Measurements from ENCODE around the gene PRODH2. TPM values are rescaled to one million over a fixed set of nuclear protein-coding genes. Genes with fewer than 3 reads are reported as not detected.
"Not testable (repeated sequence)": the region's sequence is repeated elsewhere in the genome, so short reads cannot be mapped to it uniquely, and the experiment has no call there.

PRODH2 gene
- total RNA-seq, 2 experiments from 2014 or later = not detected

GRCh38 chr19:35848486-35848885 is 35.8 kb upstream of the PRODH2 start:
- ATAC-seq (ENCODE audit: low read depth) = no peak
- Mint-ChIP-seq H3K36me3 (no peaks in the 10 kb centered on the region), H3K9me3 (no peaks in the 10 kb centered on the region), H3K4me1 (peaks cover 11% of the 10 kb centered on the region), H3K27me3 (peaks cover 67% of the 10 kb centered on the region), H3K4me3 (no peak overlapping the region), H3K27ac (no peak overlapping the region)
- DNase-seq = no peak
- POLR2A ChIA-PET = no interaction called here

GRCh38 chr19:35847911-35848310 is 35.3 kb upstream of the PRODH2 start:
- Mint-ChIP-seq H3K4me1 (peaks cover 11% of the 10 kb centered on the region), H3K36me3 (no peaks in the 10 kb centered on the region), H3K4me3 (no peak overlapping the region), H3K27me3 (peaks cover 69% of the 10 kb centered on the region), H3K27ac (no peak overlapping the region), H3K9me3 (peaks cover under 1% of the 10 kb centered on the region)
- DNase-seq (no peak), ATAC-seq (ENCODE audit: low read depth) (no peak)
- POLR2A ChIA-PET = no interaction called here

DNA sequence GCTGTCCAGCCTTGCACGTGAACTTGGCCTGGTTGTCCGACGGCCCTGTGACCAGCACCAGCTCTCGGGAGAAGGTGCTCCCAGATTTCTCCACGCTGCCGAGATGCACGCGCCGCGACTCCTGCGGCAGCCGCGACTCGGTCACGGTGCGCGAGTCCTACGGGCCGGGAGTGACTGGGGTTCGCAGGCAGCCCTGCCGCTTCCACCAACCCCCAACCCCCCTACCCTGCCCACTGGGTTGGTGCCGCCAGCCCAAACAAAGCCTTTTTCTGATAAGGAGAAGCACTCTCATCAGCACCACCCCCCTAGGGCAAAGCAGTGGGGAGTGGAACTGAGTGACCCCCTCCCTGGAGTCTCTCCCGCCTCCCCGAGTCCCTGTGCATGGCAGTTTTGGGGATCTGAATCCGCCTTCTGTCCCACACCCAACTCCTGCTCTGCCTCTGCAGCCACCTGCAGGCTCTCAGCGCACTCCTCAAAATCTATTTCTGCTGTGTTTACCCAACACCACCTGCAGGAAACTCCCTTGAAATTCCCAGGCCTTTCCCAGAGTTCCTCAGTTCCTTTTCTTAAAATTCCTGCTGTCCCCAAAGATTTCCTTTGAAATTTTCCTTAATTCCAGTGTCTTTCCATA is 33.5 kb upstream of the PRODH2 start:
- ATAC-seq (ENCODE audit: low read depth) = peak; percentile 30

GRCh38 chr19:35845215-35846037 is 32.8 kb upstream of the PRODH2 start:
- no peaks in the 10 kb centered on the region for H3K36me3 Mint-ChIP-seq
- POLR2A ChIA-PET = no interaction called here
- peaks cover 4% of the 10 kb centered on the region for H3K9me3 Mint-ChIP-seq
- ATAC-seq (ENCODE audit: low read depth) = peak; percentile 40
- peaks cover 8% of the 10 kb centered on the region for H3K4me1 Mint-ChIP-seq
- H3K27ac Mint-ChIP-seq = no peak overlapping the region
- peak overlapping the region; percentile 71 for H3K4me3 Mint-ChIP-seq
- peaks cover 63% of the 10 kb centered on the region for H3K27me3 Mint-ChIP-seq
- no peak for DNase-seq

More for the DNA sequence above, 33.5 kb upstream of the PRODH2 start:
- H3K4me3 Mint-ChIP-seq = peak overlapping the region; percentile 37
- H3K9me3 Mint-ChIP-seq = peaks cover 4% of the 10 kb centered on the region
- POLR2A ChIA-PET = no interaction called here
- H3K27ac Mint-ChIP-seq = no peak overlapping the region
- peaks cover 9% of the 10 kb centered on the region for H3K4me1 Mint-ChIP-seq
- no peak for DNase-seq
- no peaks in the 10 kb centered on the region for H3K36me3 Mint-ChIP-seq
- H3K27me3 Mint-ChIP-seq = peaks cover 63% of the 10 kb centered on the region

DNA sequence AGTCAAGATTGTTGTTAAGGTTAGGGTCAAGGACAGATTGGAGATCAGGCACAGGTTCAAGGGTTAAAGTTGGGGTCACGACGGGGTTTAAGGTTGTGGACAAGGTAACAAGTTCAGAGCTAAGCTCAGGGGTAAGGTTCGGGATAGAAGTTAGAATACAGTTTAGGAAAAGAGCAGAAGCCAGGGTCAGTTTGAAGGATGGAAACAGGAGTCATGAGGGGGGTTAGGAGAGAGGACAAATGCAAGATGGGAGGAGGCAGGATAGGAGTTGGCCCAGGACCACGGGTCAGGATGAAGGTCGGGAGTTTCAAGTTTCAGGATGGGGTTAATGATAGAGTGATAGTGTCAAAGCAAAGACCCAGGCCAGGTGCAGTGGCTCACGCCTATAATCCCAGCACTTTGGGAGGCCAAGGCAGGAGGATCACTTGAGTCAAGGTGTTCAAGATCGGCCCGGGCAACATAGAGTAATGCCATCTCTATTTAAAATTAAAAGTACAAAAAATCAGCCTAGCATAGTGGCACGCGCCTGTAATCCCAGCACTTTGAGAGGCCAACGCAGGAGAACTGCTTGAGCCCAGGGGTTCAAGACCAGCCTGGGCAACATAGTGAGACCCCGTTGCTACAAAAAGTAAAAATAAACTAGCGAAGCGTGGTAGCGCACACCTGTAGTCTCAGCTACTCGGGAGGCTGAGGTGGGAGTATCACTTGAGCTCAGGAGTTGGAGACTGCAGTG is 32.0 kb upstream of the PRODH2 start:
- ATAC-seq (ENCODE audit: low read depth) (no peak), DNase-seq (no peak)
- POLR2A ChIA-PET = no interaction called here
- Mint-ChIP-seq H3K4me1 (peaks cover 8% of the 10 kb centered on the region), H3K27me3 (peaks cover 63% of the 10 kb centered on the region), H3K9me3 (peaks cover 4% of the 10 kb centered on the region), H3K27ac (no peak overlapping the region), H3K4me3 (peak overlapping the region; percentile 71), H3K36me3 (no peaks in the 10 kb centered on the region)

DNA sequence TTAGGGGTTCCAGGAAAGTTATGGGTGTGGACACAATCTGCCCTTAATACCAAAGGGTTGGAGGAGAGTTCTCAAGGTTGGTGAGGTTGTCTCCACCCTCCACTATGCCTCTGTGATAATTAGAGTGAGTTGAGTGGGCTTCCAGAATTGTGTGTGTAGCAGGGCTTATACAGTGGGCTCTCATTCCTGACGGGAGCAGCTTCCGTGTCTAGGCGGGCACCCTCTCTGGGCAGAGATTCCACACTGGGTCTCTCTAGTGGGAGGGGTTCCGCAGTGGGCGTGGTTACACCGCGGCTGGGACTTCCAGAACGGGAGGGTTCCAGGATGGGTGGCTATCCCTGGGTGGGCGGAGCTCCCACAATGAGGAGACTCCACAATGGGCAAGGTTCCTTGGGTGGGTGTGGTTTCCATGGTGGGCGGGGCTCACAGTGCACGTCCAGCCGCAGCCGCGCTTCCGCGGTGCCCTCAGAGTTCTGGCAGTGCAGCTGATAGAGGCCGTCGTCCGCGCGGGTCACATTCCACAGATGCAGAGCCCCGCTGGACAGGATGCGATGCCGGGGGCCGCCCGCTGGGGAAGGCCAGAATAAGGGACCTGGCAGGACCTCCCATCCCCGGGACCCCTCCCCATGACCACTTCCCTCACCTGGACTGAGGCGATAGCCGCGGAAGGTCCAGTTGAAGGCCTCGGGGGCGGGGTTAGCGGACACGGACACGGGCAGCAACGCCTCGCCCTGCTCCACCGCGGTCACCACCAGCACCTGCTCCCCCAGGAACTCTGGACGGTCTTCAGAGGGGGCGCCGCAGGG is 31.2 kb upstream of the PRODH2 start:
- H3K4me3 Mint-ChIP-seq = no peak overlapping the region

GRCh38 chr19:35842666-35843272 is 30.1 kb upstream of the PRODH2 start:
- Mint-ChIP-seq H3K27me3 (peaks cover 56% of the 10 kb centered on the region), H3K4me1 (peaks cover 8% of the 10 kb centered on the region), H3K36me3 (no peaks in the 10 kb centered on the region), H3K9me3 (peaks cover 4% of the 10 kb centered on the region), H3K4me3 (no peak overlapping the region), H3K27ac (no peak overlapping the region)
- POLR2A ChIA-PET = no interaction called here
- no peak for DNase-seq
- ATAC-seq (ENCODE audit: low read depth) = no peak

More for the DNA sequence above, 31.2 kb upstream of the PRODH2 start:
- POLR2A ChIA-PET = no interaction called here
- ATAC-seq (ENCODE audit: low read depth) = no peak
- DNase-seq = no peak
- no peak overlapping the region for H3K27ac Mint-ChIP-seq
- peaks cover 4% of the 10 kb centered on the region for H3K9me3 Mint-ChIP-seq
- peaks cover 58% of the 10 kb centered on the region for H3K27me3 Mint-ChIP-seq
- peaks cover 8% of the 10 kb centered on the region for H3K4me1 Mint-ChIP-seq
- H3K36me3 Mint-ChIP-seq = no peaks in the 10 kb centered on the region

DNA sequence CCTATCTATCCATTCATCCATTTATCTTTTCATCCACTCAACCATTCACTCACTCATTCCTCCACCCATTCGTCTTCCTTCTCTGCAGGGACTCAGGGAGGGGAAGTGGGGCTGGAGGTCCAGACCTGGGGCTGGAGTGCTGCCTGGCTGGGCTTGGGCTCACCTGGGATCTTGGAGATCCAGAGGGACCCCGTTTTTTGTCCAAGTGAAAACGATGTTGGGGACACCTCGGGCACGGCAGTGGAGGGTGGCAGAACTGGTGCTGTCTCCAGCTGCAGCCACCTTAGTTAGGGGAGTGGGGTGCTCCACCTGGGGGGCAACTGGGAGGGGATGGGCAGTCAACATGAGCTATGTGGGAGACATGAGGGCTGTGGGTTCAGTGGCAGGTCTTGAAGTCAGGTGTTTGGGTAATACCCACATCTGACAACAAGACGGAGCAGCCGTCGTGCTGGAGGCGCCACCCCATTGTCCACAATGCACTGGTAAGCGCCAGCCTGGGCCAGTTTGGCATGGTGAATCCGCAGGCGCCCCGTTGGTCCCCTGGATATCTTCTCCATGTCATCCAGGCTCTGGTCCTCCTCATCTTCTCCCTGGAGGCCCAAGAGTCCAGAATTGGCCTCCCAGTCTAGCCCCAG is 29.4 kb upstream of the PRODH2 start:
- ATAC-seq (ENCODE audit: low read depth) = no peak
- H3K36me3 Mint-ChIP-seq = no peaks in the 10 kb centered on the region
- peaks cover 4% of the 10 kb centered on the region for H3K9me3 Mint-ChIP-seq
- H3K27me3 Mint-ChIP-seq = peaks cover 54% of the 10 kb centered on the region
- peaks cover 8% of the 10 kb centered on the region for H3K4me1 Mint-ChIP-seq
- no peak for DNase-seq
- no peak overlapping the region for H3K27ac Mint-ChIP-seq
- POLR2A ChIA-PET = no interaction called here
- H3K4me3 Mint-ChIP-seq = no peak overlapping the region

DNA sequence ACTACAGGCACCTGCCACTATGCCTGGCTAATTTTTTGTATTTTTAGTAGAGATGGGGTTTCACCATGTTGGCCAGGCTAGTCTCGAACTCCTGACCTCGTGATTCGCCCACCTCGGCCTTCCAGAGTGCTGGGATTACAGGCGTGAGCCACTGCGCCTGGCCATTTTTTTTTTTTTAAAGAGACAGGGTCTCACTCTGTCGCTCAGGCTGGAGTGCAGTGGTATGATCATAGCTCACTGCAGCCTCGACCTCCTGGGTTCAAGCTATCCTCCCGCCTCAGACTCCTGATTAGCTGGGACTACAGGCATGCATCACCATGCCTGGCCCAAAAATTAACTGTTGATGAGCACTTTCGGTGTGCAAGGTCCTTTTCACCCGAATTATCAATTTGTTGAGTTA is 23.5 kb upstream of the PRODH2 start:
- POLR2A ChIA-PET = interaction anchor here (0.7 kb wide), 1 partner anchor 33 kb away, joined by 3 read pairs; no protein-coding TSS in a partner anchor
- H3K4me3 Mint-ChIP-seq; DNase-seq; H3K27ac Mint-ChIP-seq; H3K4me1 Mint-ChIP-seq; H3K9me3 Mint-ChIP-seq; H3K36me3 Mint-ChIP-seq; ATAC-seq (ENCODE audit: low read depth): not testable (repeated sequence)
- peaks cover 10% of the 10 kb centered on the region for H3K27me3 Mint-ChIP-seq

- H3K36me3 Mint-ChIP-seq = no peaks in the 10 kb centered on the region
- no peak overlapping the region for H3K4me3 Mint-ChIP-seq
- H3K27me3 Mint-ChIP-seq = peaks cover 10% of the 10 kb centered on the region
- ATAC-seq (ENCODE audit: low read depth) = no peak
- H3K4me1 Mint-ChIP-seq = no peaks in the 10 kb centered on the region
- no peaks in the 10 kb centered on the region for H3K9me3 Mint-ChIP-seq
- no peak overlapping the region for H3K27ac Mint-ChIP-seq
- DNase-seq = no peak
- POLR2A ChIA-PET = interaction anchor here (0.6 kb wide), 1 partner anchor 24 kb away, joined by 3 read pairs; no protein-coding TSS in a partner anchor
Observed at GRCh38 chr19:35833972-35834371, 21.3 kb upstream of the PRODH2 start.

DNA sequence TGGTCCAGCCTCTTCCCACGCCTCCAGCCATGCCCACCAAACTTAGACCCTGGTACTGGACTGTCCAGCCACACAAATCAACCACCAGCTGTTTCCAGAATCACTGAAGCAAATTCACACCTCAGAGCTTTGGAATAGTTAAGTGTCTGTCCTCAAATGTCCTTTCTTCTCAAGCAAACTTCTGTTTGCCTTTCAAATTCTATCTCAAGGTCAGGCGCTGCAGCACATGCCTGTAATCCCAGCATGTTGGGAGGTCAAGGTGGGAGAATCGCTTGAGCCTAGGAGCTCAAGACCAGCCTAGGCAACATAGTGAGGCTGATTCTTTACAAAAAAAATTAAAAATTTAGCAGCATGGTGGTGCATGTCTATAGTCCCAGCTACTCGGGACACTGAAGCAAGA is 19.4 kb upstream of the PRODH2 start:
- H3K36me3 Mint-ChIP-seq = no peaks in the 10 kb centered on the region
- DNase-seq = no peak
- H3K27ac Mint-ChIP-seq = no peak overlapping the region
- no peaks in the 10 kb centered on the region for H3K9me3 Mint-ChIP-seq
- no peaks in the 10 kb centered on the region for H3K4me1 Mint-ChIP-seq
- peaks cover 7% of the 10 kb centered on the region for H3K27me3 Mint-ChIP-seq
- no peak overlapping the region for H3K4me3 Mint-ChIP-seq
- POLR2A ChIA-PET = no interaction called here
- no peak for ATAC-seq (ENCODE audit: low read depth)

GRCh38 chr19:35830986-35831385 is 18.3 kb upstream of the PRODH2 start:
- ATAC-seq (ENCODE audit: low read depth) (no peak), DNase-seq (no peak)
- H3K4me3 Mint-ChIP-seq = no peak overlapping the region
- H3K27me3 Mint-ChIP-seq = peaks cover 6% of the 10 kb centered on the region
- POLR2A ChIA-PET = no interaction called here
- H3K36me3 Mint-ChIP-seq = no peaks in the 10 kb centered on the region
- H3K9me3 Mint-ChIP-seq = no peaks in the 10 kb centered on the region
- H3K4me1 Mint-ChIP-seq = no peaks in the 10 kb centered on the region
- no peak overlapping the region for H3K27ac Mint-ChIP-seq

Measured in activated naive CD8-positive, alpha-beta T cell treated with anti-CD3 and anti-CD28 coated beads, Interleukin-2, amount 10 ng/mL, durations not matched to agents 7 days and 5 days (primary cell).